NCI-H146 treated with DMSO at 0.1 percent for 48 hours (cell line): ENCODE results near the gene RTN4RL1.
"Not testable (repeated sequence)": the region's sequence is repeated elsewhere in the genome, so short reads cannot be mapped to it uniquely, and the experiment has no call there.

Experiments
- DNase-seq: peaks from one replicate; lab custom pipeline; 2025; ENCODE audit not compliant: unreplicated experiment; lab: John Stamatoyannopoulos, UW

Gene RTN4RL1

DNA sequence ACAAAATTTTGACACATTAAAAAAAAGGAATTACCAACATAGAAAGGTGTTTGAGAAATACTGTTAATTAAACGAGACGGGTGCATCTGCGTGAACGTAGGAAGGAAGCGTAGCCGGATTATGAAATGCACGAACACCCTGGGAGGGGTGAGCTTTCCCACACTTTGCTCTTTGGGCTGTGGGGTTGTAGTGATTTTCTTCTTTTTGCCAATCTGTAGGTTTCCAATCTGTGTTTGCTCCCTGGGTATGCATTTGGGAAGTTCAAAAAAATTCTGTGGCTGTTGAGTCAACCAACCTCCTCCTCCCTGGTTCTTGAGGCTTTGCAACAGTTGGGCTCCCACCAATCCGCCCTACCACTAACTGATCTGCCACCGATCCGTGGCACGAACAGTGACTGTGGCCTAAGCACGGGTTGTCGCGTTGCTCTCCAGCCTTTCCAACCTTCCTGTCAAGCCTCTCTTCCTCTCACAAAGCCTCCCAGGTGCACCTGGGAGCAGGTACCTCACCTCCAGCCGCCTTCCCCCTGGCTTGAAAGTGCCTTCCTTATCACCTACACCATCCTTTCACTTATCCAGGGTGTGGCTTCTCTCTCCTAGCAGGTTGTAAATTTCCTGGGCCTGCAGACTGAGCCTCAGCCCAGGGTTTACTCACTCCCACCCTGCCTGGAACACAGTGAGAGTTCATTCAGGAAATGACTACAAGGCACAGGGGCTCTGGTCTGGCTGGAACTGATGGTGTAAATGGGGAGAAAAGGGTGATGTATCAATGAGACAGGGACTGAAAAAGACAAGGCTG is 16.6 kb downstream of the RTN4RL1 start:
- DNase-seq: no peak

GRCh38 chr17:2004435-2004952 is 20.6 kb downstream of the RTN4RL1 start:
- DNase-seq: no peak

DNA sequence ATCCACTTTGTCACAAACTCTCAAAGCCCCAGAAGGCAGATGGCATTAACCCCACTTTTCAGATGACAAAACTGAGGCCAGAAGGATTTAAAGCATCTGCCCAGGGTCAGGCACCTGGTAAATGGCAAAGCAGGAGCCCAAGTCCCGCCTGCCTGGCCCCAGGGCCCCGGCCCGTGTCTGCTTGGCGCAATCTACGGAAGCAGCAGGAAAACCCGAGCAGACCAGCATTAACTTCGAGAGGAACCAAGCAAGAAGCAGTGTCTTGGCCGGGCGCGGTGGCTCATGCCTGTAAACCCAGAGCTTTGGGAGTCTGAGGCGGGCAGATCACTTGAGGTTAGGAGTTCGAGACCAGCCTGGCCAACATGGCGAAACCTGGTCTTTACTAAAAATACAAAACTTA is 21.6 kb downstream of the RTN4RL1 start:
- DNase-seq: no peak

GRCh38 chr17:2002767-2003329 is 22.3 kb downstream of the RTN4RL1 start:
- DNase-seq: no peak

DNA sequence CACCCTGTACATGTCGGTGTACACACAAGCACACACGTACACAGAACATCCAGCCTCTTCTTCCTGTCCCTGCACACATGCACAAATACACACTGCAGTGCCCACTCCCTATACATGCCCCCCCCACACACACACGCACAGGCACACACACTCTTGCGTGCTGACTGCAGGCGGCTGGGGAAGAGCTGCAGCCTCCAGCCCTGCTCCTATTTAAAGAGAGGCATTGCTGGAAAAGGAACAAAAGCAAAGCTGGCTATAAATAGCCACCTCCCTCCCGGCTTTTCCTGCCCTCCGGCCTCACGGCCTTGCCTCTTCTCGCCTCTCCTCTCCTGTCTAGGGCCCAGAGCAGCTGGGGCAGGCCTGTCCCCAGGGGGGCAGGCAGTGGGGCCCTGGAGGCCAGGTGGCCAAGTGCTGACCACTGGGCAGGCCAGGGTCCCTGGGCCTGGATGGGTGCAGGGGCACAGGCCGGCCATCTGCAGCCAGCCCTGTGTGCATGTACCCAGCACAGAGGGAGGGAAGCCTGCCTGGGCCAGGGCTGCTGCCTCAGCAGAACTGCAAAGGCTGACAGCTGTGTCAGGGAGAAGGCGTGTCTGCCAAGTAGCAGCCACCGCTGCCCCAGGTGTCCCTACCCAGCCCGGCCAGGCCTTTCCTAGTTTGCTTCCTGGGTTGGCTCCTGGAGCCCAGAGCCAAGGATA is 25.4 kb downstream of the RTN4RL1 start:
- DNase-seq: peak; percentile 77

DNA sequence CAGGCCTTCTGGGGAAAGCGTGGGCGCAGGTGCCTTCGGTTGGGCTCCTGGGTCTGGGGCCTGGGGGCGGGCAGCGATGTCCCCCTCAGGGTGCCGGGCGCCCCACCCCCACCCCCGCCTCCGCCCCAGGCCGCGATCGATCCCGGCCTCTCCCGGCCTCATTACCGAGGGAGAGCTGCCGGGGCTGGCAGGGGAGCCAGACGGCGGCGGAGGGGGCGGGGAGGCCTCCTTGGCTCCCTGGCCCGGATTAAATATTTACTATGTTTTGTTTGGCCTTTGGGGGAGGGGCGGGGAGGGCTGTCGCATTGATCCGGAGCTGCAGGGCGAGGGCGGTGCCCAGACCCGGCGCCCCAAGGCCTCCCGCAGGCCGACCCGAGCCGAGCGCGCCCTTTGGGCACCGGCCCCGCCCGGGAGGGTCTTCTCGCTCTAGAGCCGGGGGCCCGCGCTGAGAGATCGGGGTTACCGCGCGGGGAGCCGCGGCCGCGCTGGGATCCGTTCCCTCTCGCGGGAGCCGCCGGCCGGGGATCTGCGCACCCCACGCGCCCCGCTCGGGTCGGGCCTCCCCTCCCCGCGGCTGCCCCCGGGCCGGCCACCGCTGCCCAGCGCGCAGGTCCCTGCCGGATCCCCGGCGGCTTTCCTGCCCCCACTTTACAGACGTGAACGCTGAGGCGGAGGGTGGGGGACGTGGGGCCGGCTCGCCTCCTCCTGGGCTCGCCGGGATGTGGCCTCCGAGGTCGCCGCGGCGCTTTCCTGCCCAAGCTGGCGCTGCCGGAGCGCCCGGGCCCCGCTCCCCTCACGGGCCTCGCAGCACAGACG is 27.0 kb downstream of the RTN4RL1 start:
- peak; percentile 28 for DNase-seq

DNA sequence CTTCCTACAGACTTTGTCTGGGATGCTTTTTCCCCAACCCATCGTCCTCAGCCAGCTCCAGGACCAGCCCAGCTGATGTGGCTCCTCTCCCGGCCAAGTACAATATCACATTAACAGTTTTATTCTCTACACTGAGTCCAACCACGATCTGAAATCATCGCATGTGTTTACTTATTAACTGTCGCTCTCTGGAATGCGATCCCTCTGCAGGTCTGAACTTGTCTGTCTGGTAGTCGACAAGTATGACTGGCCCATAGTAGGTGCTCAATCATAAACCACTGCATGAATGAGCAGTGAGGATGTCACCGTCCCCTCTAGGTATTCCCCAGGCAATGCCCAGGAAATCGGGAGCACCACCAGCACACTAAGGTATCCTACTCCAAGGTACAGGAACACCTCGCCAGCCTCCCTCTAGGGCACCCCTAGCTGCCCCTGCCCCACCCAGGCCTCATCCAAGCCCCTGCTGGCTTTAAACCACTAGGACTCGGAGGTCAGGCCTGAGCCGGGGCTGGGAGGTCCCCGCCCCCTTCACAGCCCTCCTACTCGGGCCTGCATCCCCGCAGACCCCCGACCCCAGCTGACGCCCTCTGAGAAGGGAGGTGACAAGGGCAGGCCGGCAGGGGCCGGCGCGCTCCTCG is 27.7 kb downstream of the RTN4RL1 start:
- DNase-seq: no peak

GRCh38 chr17:1996800-1997288 is 28.3 kb downstream of the RTN4RL1 start:
- no peak for DNase-seq

- DNase-seq: no peak
Measured at GRCh38 chr17:1995907-1996799, 29.0 kb downstream of the RTN4RL1 start.

- DNase-seq: peak; percentile 54
Measured at GRCh38 chr17:1995321-1995892, 29.7 kb downstream of the RTN4RL1 start.

- no peak for DNase-seq
Measured at GRCh38 chr17:1994707-1995106, 30.4 kb downstream of the RTN4RL1 start.

- DNase-seq: no peak
Measured at GRCh38 chr17:1992541-1992940, 32.6 kb downstream of the RTN4RL1 start.

- DNase-seq: no peak
Measured at GRCh38 chr17:1989135-1989534, 36.0 kb downstream of the RTN4RL1 start.

DNA sequence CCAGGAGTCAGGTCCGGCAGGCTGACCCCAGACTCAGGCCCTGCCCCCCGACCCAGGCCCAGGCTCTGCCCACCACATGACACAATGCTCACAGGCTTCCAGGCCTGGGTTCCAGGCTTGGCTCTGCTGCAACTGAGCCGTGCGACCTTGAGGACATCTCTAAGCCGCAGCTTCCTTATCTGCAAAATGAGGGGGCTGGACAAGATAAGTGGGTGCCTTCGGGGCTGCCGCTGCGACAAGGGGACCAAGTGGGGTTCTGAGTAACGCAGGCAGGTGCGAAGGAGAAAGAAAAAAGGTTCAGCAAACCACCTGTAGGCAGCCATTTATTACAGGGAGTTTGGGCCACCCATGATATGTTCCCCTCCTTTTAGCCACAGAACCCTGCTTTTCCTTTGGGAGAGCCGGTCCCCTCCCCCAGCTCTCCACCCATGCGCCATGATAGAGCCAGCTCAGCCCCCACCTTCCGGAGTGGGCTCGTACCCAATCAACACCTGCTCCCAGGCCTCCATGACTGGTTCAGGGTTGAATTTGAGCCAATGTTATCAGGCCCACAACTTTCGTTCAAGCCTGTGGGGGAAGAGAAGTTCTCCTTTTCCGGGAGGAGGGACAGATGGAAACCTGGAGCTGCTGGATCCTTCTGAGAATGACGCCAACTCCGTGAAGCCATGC is 38.2 kb downstream of the RTN4RL1 start:
- DNase-seq: no peak

GRCh38 chr17:1985686-1986085 is 39.4 kb downstream of the RTN4RL1 start:
- DNase-seq: no peak

DNA sequence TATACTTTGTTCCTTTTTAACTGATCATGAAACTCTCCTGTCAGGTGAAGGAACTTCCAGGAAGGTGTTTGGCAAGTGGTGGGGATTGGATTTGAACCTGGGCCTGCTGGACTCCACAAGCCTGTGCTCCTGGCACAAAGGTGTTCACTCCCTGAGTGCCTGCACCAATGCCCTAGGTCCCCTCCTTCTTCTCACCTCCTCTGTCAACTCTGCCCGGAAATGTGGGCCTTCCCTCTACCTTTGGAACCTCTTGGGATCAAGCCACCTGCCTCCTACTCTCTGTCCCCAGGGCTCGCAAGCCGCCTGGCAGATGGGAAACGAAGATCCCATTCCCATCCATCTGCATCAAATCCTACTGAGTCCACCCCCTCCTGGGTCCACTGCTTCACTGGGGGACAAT is 40.0 kb downstream of the RTN4RL1 start:
- no peak for DNase-seq

GRCh38 chr17:1982793-1983366 is 42.3 kb downstream of the RTN4RL1 start:
- not testable (repeated sequence) for DNase-seq

DNA sequence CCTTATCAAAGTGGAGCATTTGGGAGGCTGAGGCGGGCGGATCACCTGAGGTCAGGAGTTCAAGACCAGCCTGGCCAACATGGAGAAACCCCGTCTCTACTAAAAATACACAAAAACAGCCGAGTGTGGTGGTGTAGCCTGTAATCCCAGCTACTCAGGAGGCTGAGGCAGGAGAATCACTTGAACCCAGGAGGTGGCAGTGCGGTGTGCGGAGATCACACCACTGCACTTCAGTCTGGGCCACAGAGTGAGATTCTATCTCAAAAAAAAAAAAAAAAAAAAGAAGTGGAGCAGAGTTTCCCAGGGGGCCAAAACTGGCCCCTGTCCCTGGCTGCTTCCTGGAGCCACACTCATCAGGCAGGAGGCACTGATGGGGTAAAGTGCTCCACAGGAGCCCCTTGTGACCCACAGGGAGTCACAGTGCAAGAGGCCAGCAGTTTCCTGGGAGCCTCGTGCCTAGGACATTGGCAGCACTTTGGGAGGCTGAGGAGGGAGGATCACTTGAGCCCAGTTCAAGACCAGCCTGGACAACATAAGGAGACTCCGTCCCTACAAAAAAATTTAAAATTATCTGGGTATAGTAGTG is 44.4 kb downstream of the RTN4RL1 start:
- no peak for DNase-seq
